HPDE6-E6E7 (cell line): ENCODE measurements around the gene P2RY13.

Source experiments
- DNase-seq: peaks from one replicate; pipeline ENCODE4 v3.0.0; 2011; ENCODE audit warnings: missing footprints; ENCODE audit errors: extremely low spot score

The P2RY13 gene

GRCh38 chr3:151329363-151329762, at the start of gene P2RY13:
TSS of gene P2RY13 (minus strand) at chr3:151329549. CDS start at chr3:151329528, 21 bp downstream.
- no peak for DNase-seq

GRCh38 chr3:151377768-151378385, 48.5 kb upstream of the P2RY13 start:
- DNase-seq: no peak

DNA sequence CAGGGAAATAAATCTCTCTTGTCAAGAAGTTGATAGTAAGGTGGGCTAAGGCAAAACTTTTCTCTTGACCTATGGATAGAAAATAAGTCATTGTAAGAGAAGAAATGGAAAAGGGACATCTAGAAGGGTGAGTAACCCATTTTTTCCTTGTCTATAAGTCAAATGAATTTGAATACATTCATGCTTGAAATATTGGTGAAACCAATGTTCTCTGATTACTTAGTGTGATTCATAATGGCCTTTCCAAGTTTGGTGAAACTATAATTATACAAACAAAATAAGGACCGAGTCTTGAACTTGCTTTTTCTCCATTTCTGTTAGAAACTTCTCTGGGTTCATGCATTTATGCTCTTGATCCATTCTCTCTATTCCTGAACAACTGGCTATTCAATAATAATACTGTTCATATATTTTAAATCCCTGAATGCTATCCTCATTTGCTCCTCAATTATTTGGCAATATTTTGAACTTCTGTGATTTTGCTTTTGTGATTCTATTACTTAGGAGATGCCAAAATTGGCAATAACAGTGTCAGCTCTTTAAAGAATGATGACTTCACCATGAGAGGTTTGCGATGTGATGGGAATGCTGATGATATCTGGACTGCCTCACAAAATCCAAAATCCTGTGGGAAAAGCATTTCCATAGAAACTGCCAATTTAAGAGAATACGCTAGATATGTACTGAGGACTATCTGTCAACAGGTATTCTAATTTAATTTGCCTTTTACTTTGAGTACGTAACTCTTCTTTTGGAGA, 42.9 kb upstream of the P2RY13 start:
- DNase-seq: no peak

DNA sequence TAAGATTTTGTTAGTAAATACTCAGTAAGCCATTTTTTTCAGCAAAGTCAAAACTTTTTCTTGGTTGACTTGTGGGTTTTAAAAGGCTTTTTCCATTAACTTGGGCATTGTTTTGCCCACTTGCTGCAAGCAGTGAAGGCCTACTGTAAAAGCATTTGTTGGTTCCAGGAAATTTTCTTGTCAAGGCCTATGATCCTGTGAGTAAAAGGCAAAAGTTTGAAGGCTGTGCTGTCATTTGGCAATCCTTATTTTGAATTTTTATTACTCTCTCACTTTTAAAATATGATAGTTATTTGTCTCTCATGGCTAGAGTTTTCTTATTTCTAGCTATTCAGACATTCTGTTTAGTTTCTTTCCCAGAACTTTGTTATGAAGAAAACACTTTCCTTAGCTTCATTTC, 42.2 kb upstream of the P2RY13 start:
- no peak for DNase-seq

GRCh38 chr3:151367448-151367847, 38.1 kb upstream of the P2RY13 start:
- no peak for DNase-seq

GRCh38 chr3:151366993-151367392, 37.6 kb upstream of the P2RY13 start:
- no peak for DNase-seq

DNA sequence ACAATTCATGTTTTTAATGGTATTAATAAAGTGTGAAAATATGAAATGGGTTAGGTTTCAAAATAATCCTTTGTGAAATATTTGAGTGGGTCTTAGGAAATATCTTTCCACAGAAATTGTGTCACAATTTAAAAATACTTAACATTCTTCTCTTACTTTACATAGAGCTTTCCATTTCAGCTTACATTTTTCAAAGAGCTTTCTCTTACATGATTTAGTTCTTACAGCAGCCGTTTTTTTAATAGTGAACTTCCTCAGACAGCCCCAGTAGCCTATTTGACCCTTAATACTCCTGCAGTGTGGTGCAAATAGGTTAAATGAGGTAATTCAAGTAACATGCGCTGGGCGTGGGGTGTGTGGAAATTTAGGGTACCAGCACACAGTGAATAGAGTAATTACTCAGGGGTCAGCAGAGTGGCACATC, 33.4 kb upstream of the P2RY13 start:
- DNase-seq: no peak

DNA sequence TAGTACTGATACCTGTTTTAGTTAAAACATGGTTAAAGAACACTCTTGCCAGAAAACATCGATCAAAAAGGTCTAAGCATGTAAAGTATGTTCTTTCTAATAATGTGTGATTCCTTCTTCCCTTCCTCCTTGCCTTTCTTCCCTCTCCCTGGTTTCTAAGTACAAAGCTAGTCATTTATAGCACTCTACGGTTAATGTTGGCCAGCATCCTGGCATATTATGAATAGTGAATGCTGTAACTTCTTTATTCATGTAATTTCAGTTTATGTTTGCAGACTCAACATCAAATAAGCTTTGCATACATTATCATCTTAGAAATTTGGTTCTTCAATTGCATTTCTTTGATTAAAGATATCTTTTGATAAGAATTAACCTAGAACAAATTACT, 28.1 kb upstream of the P2RY13 start:
- DNase-seq: no peak

GRCh38 chr3:151356794-151357462, 27.6 kb upstream of the P2RY13 start:
- no peak for DNase-seq

- no peak for DNase-seq
Observed at GRCh38 chr3:151351648-151352047, 22.3 kb upstream of the P2RY13 start.

- no peak for DNase-seq
Observed at GRCh38 chr3:151351219-151351618, 21.9 kb upstream of the P2RY13 start.

DNA sequence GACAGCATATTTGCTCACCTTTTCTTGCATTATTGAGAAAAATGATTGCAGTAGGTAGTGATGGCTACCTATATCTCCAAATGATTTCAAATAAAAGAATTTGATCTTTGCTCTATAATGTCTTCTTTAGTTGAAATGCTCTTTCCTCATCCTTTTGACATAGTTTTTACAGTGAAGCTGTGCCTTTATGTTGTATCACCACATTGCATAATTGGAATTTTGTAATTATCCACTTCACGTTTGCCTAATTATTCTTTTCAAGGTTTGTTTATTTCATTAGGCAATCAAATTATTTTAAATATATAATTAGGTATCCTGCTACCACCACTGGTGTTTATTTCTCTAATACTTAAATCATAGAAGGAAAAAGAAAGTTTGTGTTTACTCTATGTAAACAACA, 21.3 kb upstream of the P2RY13 start:
- no peak for DNase-seq

GRCh38 chr3:151347432-151347831, 18.1 kb upstream of the P2RY13 start:
- no peak for DNase-seq

GRCh38 chr3:151346292-151346691, 16.9 kb upstream of the P2RY13 start:
- DNase-seq: no peak

GRCh38 chr3:151345859-151346258, 16.5 kb upstream of the P2RY13 start:
- no peak for DNase-seq

DNA sequence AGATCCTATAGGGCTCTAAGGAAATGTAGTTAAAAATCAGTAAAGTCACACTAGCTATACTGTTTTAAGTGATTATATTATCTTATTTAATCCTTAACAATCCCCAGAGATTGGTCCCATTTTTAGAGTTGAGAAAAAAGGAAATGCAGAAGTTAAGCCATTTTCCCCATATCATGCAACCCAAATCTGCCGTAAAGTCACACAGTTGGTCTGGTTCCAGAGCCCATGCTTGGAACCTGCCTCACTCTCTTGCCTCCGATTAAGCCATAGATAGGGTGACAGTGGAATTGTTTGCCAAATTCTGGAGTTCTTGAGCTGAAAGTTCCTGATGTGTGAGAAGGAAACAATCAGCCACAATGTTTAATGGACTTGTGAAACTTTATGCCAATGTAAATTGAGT, 2.3 kb upstream of the P2RY13 start:
- no peak for DNase-seq

- no peak for DNase-seq
Observed at GRCh38 chr3:151330899-151331298, 1.6 kb upstream of the P2RY13 start.

DNA sequence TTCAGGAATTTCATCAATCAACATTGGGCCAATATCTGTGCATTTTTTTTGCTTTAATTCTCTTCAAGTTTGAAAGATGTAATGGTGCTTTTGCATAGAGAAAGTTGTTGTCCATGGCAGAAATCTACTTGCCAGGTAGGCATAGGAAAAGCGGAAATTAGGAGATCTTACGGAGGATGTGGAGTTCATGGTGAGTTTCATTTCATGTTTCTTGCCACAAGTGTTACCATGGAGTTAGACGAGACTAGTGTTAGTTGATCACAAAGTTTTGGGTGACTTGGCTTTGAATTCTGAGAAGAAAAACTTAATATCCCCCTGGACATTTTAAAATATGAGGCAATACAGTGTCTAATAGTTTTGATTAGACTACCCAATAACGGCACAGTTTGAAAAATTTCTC, 1.0 kb upstream of the P2RY13 start:
- DNase-seq: no peak

GRCh38 chr3:151328298-151328995, 902 bp downstream of the P2RY13 start:
- no peak for DNase-seq

- DNase-seq: no peak
Observed at GRCh38 chr3:151327571-151328198, 1.7 kb downstream of the P2RY13 start.

GRCh38 chr3:151322511-151322910, 6.8 kb downstream of the P2RY13 start:
- no peak for DNase-seq

DNA sequence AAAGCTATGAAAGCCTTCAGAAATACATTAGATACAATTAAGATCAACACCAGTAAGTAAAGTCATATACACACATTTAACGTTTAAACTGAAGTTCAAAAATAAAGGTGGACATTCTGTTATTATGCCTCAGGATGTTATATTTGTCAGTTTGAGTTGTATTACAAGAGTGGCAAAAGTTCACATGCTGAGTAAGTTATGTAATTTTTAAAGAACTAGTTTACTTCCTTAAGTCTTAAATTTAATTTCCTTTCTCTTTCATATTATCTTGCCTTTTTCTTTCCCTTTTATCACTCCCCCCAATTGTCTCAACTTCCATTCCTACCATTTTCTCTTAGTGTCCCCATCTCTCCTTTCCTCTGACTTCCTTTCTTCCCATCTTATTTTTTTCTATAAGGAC, 7.8 kb downstream of the P2RY13 start:
- no peak for DNase-seq
